B cell (primary cell): Measurements from ENCODE around the gene ATF6B.

Experiments
- CTCF ChIP-seq: fragments of 200-600 bp; IDR thresholded peaks from one replicate; pipeline ENCODE4 v1.8.0; 2022; ENCODE audit warnings: antibody characterized with exemption, mild to moderate bottlenecking
- EZH2 ChIP-seq: IDR thresholded peaks from 2 replicates; pipeline ENCODE4 v1.6.1; 2012; ENCODE audit warnings: borderline replicate concordance, low read depth, mild to moderate bottlenecking, moderate library complexity, low read length; ENCODE audit not compliant: insufficient read depth, poor library complexity, severe bottlenecking

DNA sequence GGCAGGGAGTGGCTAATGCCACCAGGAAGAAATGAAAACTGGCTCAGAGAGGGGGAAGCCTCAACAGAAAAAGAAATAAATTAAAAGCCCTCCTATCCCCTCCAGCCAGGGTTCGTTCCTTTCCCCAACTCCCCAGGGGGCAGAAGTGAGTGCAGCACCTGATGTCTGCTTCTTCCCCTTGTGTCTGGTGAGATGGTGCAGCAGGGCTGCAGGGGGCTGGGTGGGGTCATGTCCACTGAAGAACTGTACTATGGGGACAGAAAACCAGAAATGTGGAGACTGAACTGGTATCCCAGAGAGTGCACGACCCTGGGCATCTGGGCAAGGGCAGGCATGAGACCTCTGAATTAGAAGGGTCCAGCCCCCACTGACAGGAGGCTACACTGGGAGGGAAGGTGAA, 40.3 kb upstream of the ATF6B start:
- TF ChIP-seq EZH2 (no peak), CTCF (no peak)
